ENCODE measurements around the gene SOX6.
A peak's percentile ranks its signal among the peaks of the same experiment; 100 is the strongest.

GRCh38 chr11:16169956-16170847 lies 186.1 kb downstream of the SOX6 start:
- TF ChIP-seq SIN3A (IDR thresholded peaks at IDR 0.05; ENCODE audit: borderline replicate concordance, low read depth, low read length) (no peak), CTCF (IDR thresholded peaks at IDR 0.05) (no peak), SMC3 (IDR thresholded peaks at IDR 0.05; ENCODE audit: low read depth, low read length) (no peak), YY1 (IDR thresholded peaks at IDR 0.05; ENCODE audit: low read depth) (no peak), EP300 (IDR thresholded peaks at IDR 0.05; ENCODE audit: borderline replicate concordance in 1 of 2, low read depth in 1 of 2, low read length in 1 of 2) (peak in 1 of 2 experiments; percentile 44; a peak in 1 of 4 replicates)

All from SK-N-SH (cell line).